Suprapubic skin (tissue), 4 donors: ENCODE data around the gene SLC22A4. TPM values are rescaled to one million over a fixed set of nuclear protein-coding genes. Genes with fewer than 3 reads are reported as not detected.

Source experiments
- DNase-seq, 2 donors: peaks; one replicate each; pipeline ENCODE4 v3.0.0-alpha.2; 2019; ENCODE audit warnings: low spot score in 2 of 2
- H3K27ac ChIP-seq: fragments of 200-600 bp; sonication (generic); one replicate; pipeline ENCODE4 v1.5.1; 2019
- H3K27me3 ChIP-seq: fragments of 200-600 bp; sonication (generic); one replicate; pipeline ENCODE4 v1.5.1; 2019
- H3K36me3 ChIP-seq: fragments of 200-600 bp; sonication (generic); one replicate; pipeline ENCODE4 v1.5.1; 2019
- H3K4me1 ChIP-seq: fragments of 200-600 bp; sonication (generic); one replicate; pipeline ENCODE4 v1.5.1; 2019
- H3K4me3 ChIP-seq: fragments of 200-600 bp; sonication (generic); one replicate; pipeline ENCODE4 v1.5.1; 2019; ENCODE audit warnings: mild to moderate bottlenecking
- H3K9me3 ChIP-seq: fragments of 200-600 bp; sonication (generic); one replicate; pipeline ENCODE4 v1.5.1; 2019
- CTCF ChIP-seq, 2 donors: fragments of 200-600 bp in 1 of 2; fragments of 450-650 bp in 1 of 2; sonication (generic) in 1 of 2; IDR thresholded peaks; one replicate each; pipeline ENCODE4 v1.5.1; 2016 to 2019; ENCODE audit warnings: antibody characterized with exemption in 2 of 2, mild to moderate bottlenecking in 1 of 2, moderate library complexity in 1 of 2
- EP300 ChIP-seq: sonication (generic); formaldehyde crosslinking; IDR thresholded peaks from one replicate; pipeline ENCODE4 v1.6.1; 2017; ENCODE audit warnings: antibody characterized with exemption
- POLR2A ChIP-seq, 2 donors: fragments of 450-650 bp; IDR thresholded peaks; one replicate each; pipeline ENCODE4 v1.6.1; 2017; ENCODE audit warnings: antibody characterized with exemption in 2 of 2, mild to moderate bottlenecking in 2 of 2, moderate library complexity in 2 of 2
- POLR2AphosphoS5 ChIP-seq, 3 donors: sonication (generic); formaldehyde crosslinking; IDR thresholded peaks; one replicate each; pipeline ENCODE4 v1.6.1; 2017; ENCODE audit warnings: antibody characterized with exemption in 3 of 3
- WGBS: methylation state at CpG from one replicate; pipeline ENCODE4 v1.1.5; 2018; 5-methylcytosine and 5-hydroxymethylcytosine counted together
- total RNA-seq, 4 donors: library from RNA; depleted of rRNA; stranded (reverse); fragments of >200 nt; gene quantifications; one replicate each; pipeline ENCODE4 v1.1.0, GENCODE V29; 2016

Gene SLC22A4
- total RNA-seq, 4 donors from 2014 or later, result 0.32 to 1.9 (median 1.3) TPM

GRCh38 chr5:132388244-132389050, 94.3 kb downstream of the SLC22A4 start:
- DNase-seq, result peak in 1 of 2 donors; percentile 63

GRCh38 chr5:132389051-132389331, 94.8 kb downstream of the SLC22A4 start:
- Histone ChIP-seq H3K9me3 (no peaks in the 10 kb centered on the region), H3K36me3 (peaks cover 17% of the 10 kb centered on the region), H3K4me1 (peaks cover 78% of the 10 kb centered on the region), H3K27ac (peak overlapping the region; percentile 84), H3K4me3 (no peak overlapping the region), H3K27me3 (no peaks in the 10 kb centered on the region)
- TF ChIP-seq POLR2AphosphoS5 (IDR thresholded peaks at IDR 0.05) (no peak), POLR2A (IDR thresholded peaks at IDR 0.05) (no peak), EP300 (no peak), CTCF (IDR thresholded peaks at IDR 0.05) (no peak)
- 86% methylated on average over 1 of the region's 1 CpG for WGBS
- DNase-seq, result no peak

More at GRCh38 chr5:132388244-132389050, 94.3 kb downstream of the SLC22A4 start:
- Histone ChIP-seq H3K27me3 (no peaks in the 10 kb centered on the region), H3K27ac (peak overlapping the region; percentile 84), H3K4me1 (peaks cover 74% of the 10 kb centered on the region), H3K36me3 (peaks cover 12% of the 10 kb centered on the region), H3K9me3 (no peaks in the 10 kb centered on the region), H3K4me3 (no peak overlapping the region)
- TF ChIP-seq CTCF (IDR thresholded peaks at IDR 0.05) (no peak), POLR2AphosphoS5 (IDR thresholded peaks at IDR 0.05) (no peak), POLR2A (IDR thresholded peaks at IDR 0.05) (no peak), EP300 (no peak)
- 44% methylated on average over 8 of the region's 8 CpGs for WGBS

GRCh38 chr5:132389585-132390286, 95.5 kb downstream of the SLC22A4 start:
- H3K4me1 ChIP-seq, result peaks cover 86% of the 10 kb centered on the region
- H3K4me3 ChIP-seq, result no peak overlapping the region
- peak in 1 of 2 donors; percentile 89 for DNase-seq
- 81% methylated on average over 8 of the region's 10 CpGs for WGBS
- no peaks in the 10 kb centered on the region for H3K27me3 ChIP-seq
- TF ChIP-seq CTCF (IDR thresholded peaks at IDR 0.05) (no peak), EP300 (no peak), POLR2AphosphoS5 (IDR thresholded peaks at IDR 0.05) (peak in 1 of 3 donors; percentile 53)
- no peaks in the 10 kb centered on the region for H3K9me3 ChIP-seq
- peaks cover 24% of the 10 kb centered on the region for H3K36me3 ChIP-seq
- H3K27ac ChIP-seq, result peak overlapping the region; percentile 84

- 90% methylated on average over 5 of the region's 5 CpGs for WGBS
- Histone ChIP-seq H3K27me3 (no peaks in the 10 kb centered on the region), H3K4me3 (no peak overlapping the region), H3K4me1 (peaks cover 77% of the 10 kb centered on the region), H3K9me3 (no peaks in the 10 kb centered on the region), H3K36me3 (peaks cover 25% of the 10 kb centered on the region), H3K27ac (no peak overlapping the region)
- DNase-seq, result no peak
- TF ChIP-seq EP300 (no peak), POLR2AphosphoS5 (IDR thresholded peaks at IDR 0.05) (no peak), POLR2A (IDR thresholded peaks at IDR 0.05) (no peak), CTCF (IDR thresholded peaks at IDR 0.05) (no peak)
These were observed 97.1 kb downstream of the SLC22A4 start for GRCh38 chr5:132391247-132391646.

GRCh38 chr5:132391870-132392269, 97.7 kb downstream of the SLC22A4 start:
- DNase-seq, result no peak
- peaks cover 76% of the 10 kb centered on the region for H3K4me1 ChIP-seq
- no peaks in the 10 kb centered on the region for H3K27me3 ChIP-seq
- H3K27ac ChIP-seq, result no peak overlapping the region
- no peak overlapping the region for H3K4me3 ChIP-seq
- TF ChIP-seq EP300 (no peak), POLR2AphosphoS5 (IDR thresholded peaks at IDR 0.05) (no peak), CTCF (IDR thresholded peaks at IDR 0.05) (no peak), POLR2A (IDR thresholded peaks at IDR 0.05) (no peak)
- peaks cover 25% of the 10 kb centered on the region for H3K36me3 ChIP-seq
- H3K9me3 ChIP-seq, result no peaks in the 10 kb centered on the region
